Neural cell (in vitro differentiated cells): ENCODE results near the gene FCER1A. TPM values are rescaled to one million over a fixed set of nuclear protein-coding genes. Genes with fewer than 3 reads are reported as not detected.

Source experiments
- H2AFZ ChIP-seq: fragments of 200-600, 300-800 bp; sonication (generic), shearing (Covaris generic); 2 replicates; pipeline ENCODE4 v1.6.0; 2014; ENCODE audit warnings: low read depth, mild to moderate bottlenecking, antibody characterized with exemption, low read length, moderate library complexity
- H3F3A ChIP-seq: fragments of 200-600 bp; shearing (Covaris generic); 2 replicates; pipeline ENCODE4 v1.6.1; 2016; ENCODE audit warnings: mild to moderate bottlenecking, moderate library complexity, mixed read lengths, antibody characterized with exemption, low read length; ENCODE audit not compliant: insufficient read depth, poor library complexity, severe bottlenecking
- H3K27ac ChIP-seq: fragments of 200-600, 300-800 bp; sonication (generic), shearing (Covaris generic); 2 replicates; pipeline ENCODE4 v1.5.1; 2014; ENCODE audit warnings: mild to moderate bottlenecking, low read length, moderate library complexity
- H3K27me3 ChIP-seq: fragments of 300-800, 200-600 bp; sonication (generic), shearing (Covaris generic); 2 replicates; pipeline ENCODE4 v1.6.0; 2014; ENCODE audit warnings: mild to moderate bottlenecking, low read depth, low read length, moderate library complexity; ENCODE audit not compliant: insufficient read depth
- H3K36me3 ChIP-seq: fragments of 300-800, 200-600 bp; sonication (generic), shearing (Covaris generic); 2 replicates; pipeline ENCODE4 v1.5.1; 2014; ENCODE audit warnings: mild to moderate bottlenecking, antibody characterized with exemption, low read length, moderate library complexity; ENCODE audit not compliant: insufficient read depth
- H3K4me2 ChIP-seq: fragments of 300-800, 200-600 bp; sonication (generic), shearing (Covaris generic); 2 replicates; pipeline ENCODE4 v1.6.0; 2014; ENCODE audit warnings: mild to moderate bottlenecking, low read length
- H3K4me3 ChIP-seq: fragments of 300-800, 200-600 bp; sonication (generic), shearing (Covaris generic); 2 replicates; pipeline ENCODE4 v1.5.1; 2014; ENCODE audit warnings: mild to moderate bottlenecking, low read length, moderate library complexity
- H3K79me2 ChIP-seq: fragments of 200-600 bp; shearing (Covaris generic); replicated peaks from 2 replicates; pipeline ENCODE4 v1.6.0; 2014; ENCODE audit warnings: mild to moderate bottlenecking, low read length, moderate library complexity; ENCODE audit not compliant: insufficient read depth
- H3K9ac ChIP-seq: fragments of 300-800, 200-600 bp; sonication (generic), shearing (Covaris generic); 2 replicates; pipeline ENCODE4 v1.6.1; 2016; ENCODE audit warnings: mild to moderate bottlenecking, low read length, mixed read lengths
- H3K9me2 ChIP-seq: fragments of 200-600 bp; shearing (Covaris generic); 2 replicates; pipeline ENCODE4 v1.6.1; 2016; ENCODE audit warnings: mild to moderate bottlenecking, low read length, mixed read lengths; ENCODE audit not compliant: insufficient read depth
- H3K9me3 ChIP-seq: fragments of 200-600, 300-800 bp; sonication (generic), shearing (Covaris generic); 2 replicates; pipeline ENCODE4 v1.6.1; 2016; ENCODE audit warnings: mild to moderate bottlenecking, mixed run types, low read length, moderate library complexity, mixed read lengths
- H4K20me1 ChIP-seq: fragments of 200-600 bp; shearing (Covaris generic); 2 replicates; pipeline ENCODE4 v1.6.1; 2016; ENCODE audit warnings: mild to moderate bottlenecking, mixed run types; ENCODE audit not compliant: insufficient read depth
- CTCF ChIP-seq: fragments of 450-650 bp; IDR thresholded peaks from 2 replicates; pipeline ENCODE4 v1.5.1; 2014; ENCODE audit warnings: antibody characterized with exemption, mild to moderate bottlenecking, moderate library complexity; ENCODE audit not compliant: poor library complexity, severe bottlenecking
- EP300 ChIP-seq: fragments of 450-650 bp; conservative IDR thresholded peaks from 2 replicates; pipeline ENCODE4 v1.6.1; 2014; ENCODE audit warnings: antibody characterized with exemption, mild to moderate bottlenecking, moderate library complexity; ENCODE audit not compliant: poor library complexity, severe bottlenecking
- EZH2 ChIP-seq: fragments of 200-600, 300-800 bp; shearing (Covaris generic), sonication (generic); IDR thresholded peaks from 2 replicates; pipeline ENCODE4 v1.6.1; 2014; ENCODE audit warnings: antibody characterized with exemption, low read length, borderline replicate concordance, mild to moderate bottlenecking; ENCODE audit not compliant: insufficient read depth, poor library complexity, severe bottlenecking
- MXI1 ChIP-seq: fragments of 450-650 bp; conservative IDR thresholded peaks from 2 replicates; pipeline ENCODE4 v1.6.1; 2014; ENCODE audit warnings: antibody characterized with exemption, mild to moderate bottlenecking; ENCODE audit not compliant: poor library complexity, severe bottlenecking
- POLR2AphosphoS5 ChIP-seq: IDR thresholded peaks from 2 replicates; pipeline ENCODE4 v1.6.1; 2012
- RAD21 ChIP-seq: fragments of 450-650 bp; conservative IDR thresholded peaks from 2 replicates; pipeline ENCODE4 v1.6.1; 2014; ENCODE audit warnings: antibody characterized with exemption, mild to moderate bottlenecking, moderate library complexity
- REST ChIP-seq: IDR thresholded peaks from 2 replicates; pipeline ENCODE4 v1.6.1; 2012; ENCODE audit warnings: borderline replicate concordance
- SMC3 ChIP-seq: fragments of 450-650 bp; conservative IDR thresholded peaks from 2 replicates; pipeline ENCODE4 v1.6.1; 2014; ENCODE audit warnings: antibody characterized with exemption, mild to moderate bottlenecking, moderate library complexity; ENCODE audit not compliant: poor library complexity
- TAF1 ChIP-seq: IDR thresholded peaks from 2 replicates; pipeline ENCODE4 v1.6.1; 2012; ENCODE audit warnings: low read depth
- polyA plus RNA-seq: library from polyadenylated mRNA; depleted of rRNA; stranded (reverse); fragments of >200 nt; gene quantifications from 2 replicates; pipeline ENCODE4 v1.2.3, GENCODE V29; 2014

The FCER1A gene
- polyA plus RNA-seq, 1 donor from 2014 or later = not detected

DNA sequence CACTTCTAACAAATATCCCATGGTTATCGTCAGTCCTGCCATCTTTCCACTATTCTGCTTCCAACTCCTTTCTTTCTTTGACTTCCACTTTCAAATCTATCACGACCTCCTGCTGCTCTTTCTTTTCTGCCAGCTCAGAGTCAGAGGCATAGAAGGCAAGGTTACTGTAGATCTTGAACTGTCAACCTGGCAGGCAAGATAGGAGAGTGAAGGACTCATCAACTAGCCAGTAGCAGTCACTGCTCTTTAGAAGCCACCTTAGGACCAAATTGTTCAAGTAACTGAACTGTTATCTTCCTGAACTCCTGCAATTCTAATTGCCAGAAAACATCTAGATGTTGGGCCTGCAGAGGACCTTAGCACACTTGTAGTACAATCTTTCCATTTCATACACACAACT, 13.1 kb upstream of the FCER1A start:
- Histone ChIP-seq H3K9ac (no peak overlapping the region), H3K36me3 (no peaks in the 10 kb centered on the region), H3K9me2 (no peaks in the 10 kb centered on the region), H2AFZ (no peak overlapping the region), H3K79me2 (no peaks in the 10 kb centered on the region), H3K4me3 (no peak overlapping the region), H3K9me3 (no peaks in the 10 kb centered on the region), H3K27ac (no peak overlapping the region), H4K20me1 (no peaks in the 10 kb centered on the region), H3K4me2 (no peak overlapping the region), H3F3A (no peaks in the 10 kb centered on the region), H3K27me3 (no peaks in the 10 kb centered on the region)
- TF ChIP-seq SMC3 (no peak), EP300 (no peak), RAD21 (no peak), TAF1 (no peak), EZH2 (no peak), POLR2AphosphoS5 (no peak)

DNA sequence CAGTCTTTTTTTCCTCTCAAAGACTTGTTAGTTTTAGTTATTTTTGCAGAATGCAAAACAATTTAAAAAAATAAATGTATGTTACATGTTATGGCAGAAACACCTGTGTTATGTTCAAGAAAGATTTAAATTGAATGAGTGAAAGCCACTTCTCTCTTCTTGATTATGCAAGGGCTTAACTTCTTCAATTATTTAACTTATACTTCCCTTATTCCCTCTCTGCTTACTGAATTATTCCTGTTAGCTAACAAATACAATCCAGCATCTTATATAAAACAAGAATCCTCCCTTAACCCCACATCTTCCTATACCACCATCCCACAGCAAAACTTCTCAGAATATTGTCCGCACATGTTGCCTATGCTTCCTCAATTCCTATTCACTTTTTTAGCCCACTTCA, 10.7 kb upstream of the FCER1A start:
- TF ChIP-seq EP300 (no peak), POLR2AphosphoS5 (no peak), EZH2 (no peak), RAD21 (no peak), CTCF (no peak), TAF1 (no peak), REST (no peak), SMC3 (no peak), MXI1 (no peak)

More for the DNA sequence above, 10.7 kb upstream of the FCER1A start:
- no peak overlapping the region for H2AFZ ChIP-seq
- no peaks in the 10 kb centered on the region for H3K27me3 ChIP-seq
- H4K20me1 ChIP-seq = no peaks in the 10 kb centered on the region
- no peak overlapping the region for H3K4me3 ChIP-seq
- H3K36me3 ChIP-seq = no peaks in the 10 kb centered on the region
- no peaks in the 10 kb centered on the region for H3K9me3 ChIP-seq
- H3K9ac ChIP-seq = no peak overlapping the region
- no peaks in the 10 kb centered on the region for H3F3A ChIP-seq
- no peak overlapping the region for H3K27ac ChIP-seq
- no peaks in the 10 kb centered on the region for H3K9me2 ChIP-seq
- H3K79me2 ChIP-seq = no peaks in the 10 kb centered on the region
- no peak overlapping the region for H3K4me2 ChIP-seq
